ENCODE results near the gene ZNHIT3.
A peak's percentile ranks its signal among the peaks of the same experiment; 100 is the strongest.

ZNHIT3 gene

DNA sequence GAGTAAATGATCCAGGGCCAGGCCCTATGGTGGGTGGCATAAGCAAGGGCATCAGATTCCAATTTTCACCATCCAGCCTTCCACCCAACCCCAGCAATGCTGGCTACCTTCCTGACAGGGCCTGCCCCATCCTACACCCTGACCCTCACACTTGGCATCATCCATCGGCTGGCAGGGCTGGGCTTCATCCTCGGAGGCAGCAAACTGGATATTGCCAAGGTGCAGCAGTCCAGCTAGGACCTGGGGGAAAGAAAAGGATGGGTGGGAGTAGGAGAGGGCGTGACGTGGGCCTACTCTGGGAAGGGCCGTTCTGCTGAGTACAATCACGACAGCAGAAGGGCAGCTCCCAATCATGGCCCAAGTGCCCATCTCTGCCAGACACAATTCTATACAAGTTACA, 24.7 kb downstream of the ZNHIT3 start:
- Histone ChIP-seq H3K79me2 (ENCODE audit: control insufficient read depth, insufficient read depth, low read length, unreplicated experiment) (no peaks in the 10 kb centered on the region), H3K27ac (ENCODE audit: low read depth, low read length) (no peak overlapping the region), H3K36me3 (ENCODE audit: insufficient read depth, low read length) (peaks cover 9% of the 10 kb centered on the region; the same call in 1 of the 2 replicates), H2AFZ (ENCODE audit: low read length, unreplicated experiment) (no peak overlapping the region), H3K4me1 (ENCODE audit: control insufficient read depth, insufficient read depth, low read length, unreplicated experiment) (no peaks in the 10 kb centered on the region), H3K4me3 (ENCODE audit: low read depth, low read length) (no peak overlapping the region), H3K27me3 (ENCODE audit: insufficient read depth, low read length) (no peaks in the 10 kb centered on the region)

DNA sequence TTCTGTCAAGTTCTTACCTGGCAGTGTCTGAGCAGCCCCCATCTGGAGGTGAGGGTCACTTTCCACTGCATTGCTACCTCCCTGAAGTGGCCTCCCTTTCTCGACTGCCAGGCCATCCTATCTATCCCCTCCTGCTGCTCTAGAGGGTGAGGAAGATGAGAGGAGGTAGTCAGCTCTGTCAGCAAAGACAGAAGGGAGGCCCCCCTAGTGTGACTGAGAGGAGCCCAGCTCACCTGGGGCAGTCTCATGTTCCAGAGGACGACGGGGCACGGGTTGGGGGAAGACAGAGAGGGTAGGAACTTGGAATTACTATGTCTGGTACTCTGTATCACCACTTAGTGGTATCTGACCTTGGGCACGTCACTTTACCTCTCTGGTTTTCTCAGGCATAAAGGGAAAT, 26.2 kb downstream of the ZNHIT3 start:
- H3K27ac ChIP-seq (ENCODE audit: low read depth, low read length) = no peak overlapping the region
- H3K27me3 ChIP-seq (ENCODE audit: insufficient read depth, low read length) = no peaks in the 10 kb centered on the region
- no peak overlapping the region for H2AFZ ChIP-seq (ENCODE audit: low read length, unreplicated experiment)
- H3K4me3 ChIP-seq (ENCODE audit: low read depth, low read length) = no peak overlapping the region
- no peaks in the 10 kb centered on the region for H3K4me1 ChIP-seq (ENCODE audit: control insufficient read depth, insufficient read depth, low read length, unreplicated experiment)
- no peaks in the 10 kb centered on the region for H3K79me2 ChIP-seq (ENCODE audit: control insufficient read depth, insufficient read depth, low read length, unreplicated experiment)
- H3K36me3 ChIP-seq (ENCODE audit: insufficient read depth, low read length) = peaks cover 9% of the 10 kb centered on the region; the same call in 1 of the 2 replicates

GRCh38 chr17:36514856-36515255, 28.4 kb downstream of the ZNHIT3 start:
- H3K36me3 ChIP-seq (ENCODE audit: insufficient read depth, low read length) = peaks cover 19% of the 10 kb centered on the region; the same call in 1 of the 2 replicates
- H2AFZ ChIP-seq (ENCODE audit: low read length, unreplicated experiment) = no peak overlapping the region
- H3K4me1 ChIP-seq (ENCODE audit: control insufficient read depth, insufficient read depth, low read length, unreplicated experiment) = no peaks in the 10 kb centered on the region
- H3K27ac ChIP-seq (ENCODE audit: low read depth, low read length) = no peak overlapping the region
- no peaks in the 10 kb centered on the region for H3K79me2 ChIP-seq (ENCODE audit: control insufficient read depth, insufficient read depth, low read length, unreplicated experiment)
- no peak overlapping the region for H3K4me3 ChIP-seq (ENCODE audit: low read depth, low read length)
- no peaks in the 10 kb centered on the region for H3K27me3 ChIP-seq (ENCODE audit: insufficient read depth, low read length)

GRCh38 chr17:36515837-36516236, 29.4 kb downstream of the ZNHIT3 start:
- Histone ChIP-seq H3K27me3 (ENCODE audit: insufficient read depth, low read length) (no peaks in the 10 kb centered on the region), H3K79me2 (ENCODE audit: control insufficient read depth, insufficient read depth, low read length, unreplicated experiment) (no peaks in the 10 kb centered on the region), H3K36me3 (ENCODE audit: insufficient read depth, low read length) (peaks cover 21% of the 10 kb centered on the region), H3K4me1 (ENCODE audit: control insufficient read depth, insufficient read depth, low read length, unreplicated experiment) (no peaks in the 10 kb centered on the region), H2AFZ (ENCODE audit: low read length, unreplicated experiment) (no peak overlapping the region), H3K27ac (ENCODE audit: low read depth, low read length) (no peak overlapping the region), H3K4me3 (ENCODE audit: low read depth, low read length) (no peak overlapping the region)

GRCh38 chr17:36523113-36523512, 36.6 kb downstream of the ZNHIT3 start:
- H3K27ac ChIP-seq (ENCODE audit: low read depth, low read length) = no peak overlapping the region
- peaks cover 14% of the 10 kb centered on the region for H3K79me2 ChIP-seq (ENCODE audit: control insufficient read depth, insufficient read depth, low read length, unreplicated experiment)
- no peaks in the 10 kb centered on the region for H3K27me3 ChIP-seq (ENCODE audit: insufficient read depth, low read length)
- no peak overlapping the region for H2AFZ ChIP-seq (ENCODE audit: low read length, unreplicated experiment)
- no peak overlapping the region for H3K4me3 ChIP-seq (ENCODE audit: low read depth, low read length)
- peaks cover 4% of the 10 kb centered on the region for H3K4me1 ChIP-seq (ENCODE audit: control insufficient read depth, insufficient read depth, low read length, unreplicated experiment)
- peaks cover 58% of the 10 kb centered on the region for H3K36me3 ChIP-seq (ENCODE audit: insufficient read depth, low read length)

- H3K36me3 ChIP-seq (ENCODE audit: insufficient read depth, low read length) = peaks cover 57% of the 10 kb centered on the region
- H2AFZ ChIP-seq (ENCODE audit: low read length, unreplicated experiment) = no peak overlapping the region
- peaks cover 12% of the 10 kb centered on the region for H3K4me1 ChIP-seq (ENCODE audit: control insufficient read depth, insufficient read depth, low read length, unreplicated experiment)
- H3K27ac ChIP-seq (ENCODE audit: low read depth, low read length) = peak overlapping the region; percentile 36; the same call in 1 of the 2 replicates
- no peak overlapping the region for H3K4me3 ChIP-seq (ENCODE audit: low read depth, low read length)
- H3K79me2 ChIP-seq (ENCODE audit: control insufficient read depth, insufficient read depth, low read length, unreplicated experiment) = peaks cover 14% of the 10 kb centered on the region
- no peaks in the 10 kb centered on the region for H3K27me3 ChIP-seq (ENCODE audit: insufficient read depth, low read length)
Observed at GRCh38 chr17:36524428-36524876, 38.0 kb downstream of the ZNHIT3 start.

DNA sequence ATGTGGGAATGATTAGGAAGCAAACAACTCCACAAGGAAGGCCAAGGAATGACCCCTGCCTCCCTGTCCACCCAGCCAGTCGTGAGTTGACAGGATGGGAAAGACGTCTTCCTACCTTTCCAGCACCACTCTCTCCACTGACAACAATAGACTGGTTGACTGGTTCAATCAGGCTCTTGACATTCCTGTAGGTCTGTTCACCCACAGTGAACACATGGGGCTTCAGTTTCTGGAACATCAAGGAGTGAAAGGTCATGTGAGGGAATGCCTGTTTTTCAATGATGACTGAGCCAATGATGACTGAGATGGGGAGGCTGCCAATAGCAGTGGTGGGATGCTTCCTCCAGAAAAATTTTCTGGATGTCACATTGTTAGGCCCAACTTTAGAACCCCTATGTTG, 38.6 kb downstream of the ZNHIT3 start:
- no peak overlapping the region for H3K4me3 ChIP-seq (ENCODE audit: low read depth, low read length)
- peaks cover 19% of the 10 kb centered on the region for H3K4me1 ChIP-seq (ENCODE audit: control insufficient read depth, insufficient read depth, low read length, unreplicated experiment)
- peak overlapping the region; percentile 36; the same call in 1 of the 2 replicates for H3K27ac ChIP-seq (ENCODE audit: low read depth, low read length)
- H3K36me3 ChIP-seq (ENCODE audit: insufficient read depth, low read length) = peaks cover 58% of the 10 kb centered on the region
- H3K27me3 ChIP-seq (ENCODE audit: insufficient read depth, low read length) = no peaks in the 10 kb centered on the region
- H2AFZ ChIP-seq (ENCODE audit: low read length, unreplicated experiment) = no peak overlapping the region
- H3K79me2 ChIP-seq (ENCODE audit: control insufficient read depth, insufficient read depth, low read length, unreplicated experiment) = peaks cover 14% of the 10 kb centered on the region

- H3K27me3 ChIP-seq (ENCODE audit: insufficient read depth, low read length) = no peaks in the 10 kb centered on the region
- H2AFZ ChIP-seq (ENCODE audit: low read length, unreplicated experiment) = no peak overlapping the region
- peaks cover 50% of the 10 kb centered on the region for H3K36me3 ChIP-seq (ENCODE audit: insufficient read depth, low read length)
- H3K4me1 ChIP-seq (ENCODE audit: control insufficient read depth, insufficient read depth, low read length, unreplicated experiment) = peaks cover 19% of the 10 kb centered on the region
- no peak overlapping the region for H3K4me3 ChIP-seq (ENCODE audit: low read depth, low read length)
- peaks cover 14% of the 10 kb centered on the region for H3K79me2 ChIP-seq (ENCODE audit: control insufficient read depth, insufficient read depth, low read length, unreplicated experiment)
- 0 out of 2 replicates have a peak overlapping the region, but pooled peaks have one; percentile 8 for H3K27ac ChIP-seq (ENCODE audit: low read depth, low read length)
Observed at GRCh38 chr17:36525888-36526287, 39.4 kb downstream of the ZNHIT3 start.

GRCh38 chr17:36527621-36528250, 41.3 kb downstream of the ZNHIT3 start:
- Histone ChIP-seq H3K27ac (ENCODE audit: low read depth, low read length) (no peak overlapping the region), H3K36me3 (ENCODE audit: insufficient read depth, low read length) (peaks cover 56% of the 10 kb centered on the region), H3K79me2 (ENCODE audit: control insufficient read depth, insufficient read depth, low read length, unreplicated experiment) (peaks cover 27% of the 10 kb centered on the region), H2AFZ (ENCODE audit: low read length, unreplicated experiment) (no peak overlapping the region), H3K27me3 (ENCODE audit: insufficient read depth, low read length) (no peaks in the 10 kb centered on the region), H3K4me3 (ENCODE audit: low read depth, low read length) (no peak overlapping the region), H3K4me1 (ENCODE audit: control insufficient read depth, insufficient read depth, low read length, unreplicated experiment) (peaks cover 19% of the 10 kb centered on the region)

DNA sequence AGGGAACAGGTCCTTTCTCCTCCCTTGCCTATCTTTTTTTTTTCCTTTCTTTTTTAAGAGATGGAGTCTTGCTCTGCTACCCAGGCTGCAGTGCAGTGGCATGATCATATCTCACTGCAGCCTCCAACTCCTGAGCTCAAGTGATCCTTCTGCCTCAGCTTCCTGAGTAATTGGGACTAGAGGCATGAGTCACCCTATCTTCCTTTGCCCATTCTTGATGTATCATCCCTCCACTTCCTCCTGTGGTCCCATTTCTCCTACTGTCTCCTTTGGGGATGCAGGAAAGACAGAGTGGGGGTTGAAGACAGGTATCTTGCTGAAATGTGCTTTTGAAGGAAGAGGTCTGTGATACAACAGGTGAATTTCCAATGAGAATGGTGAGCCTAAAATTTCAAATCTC, 42.6 kb downstream of the ZNHIT3 start:
- peaks cover 56% of the 10 kb centered on the region for H3K36me3 ChIP-seq (ENCODE audit: insufficient read depth, low read length)
- peak overlapping the region; percentile 60 for H3K27ac ChIP-seq (ENCODE audit: low read depth, low read length)
- peaks cover 37% of the 10 kb centered on the region for H3K79me2 ChIP-seq (ENCODE audit: control insufficient read depth, insufficient read depth, low read length, unreplicated experiment)
- H3K4me1 ChIP-seq (ENCODE audit: control insufficient read depth, insufficient read depth, low read length, unreplicated experiment) = peaks cover 30% of the 10 kb centered on the region
- H3K27me3 ChIP-seq (ENCODE audit: insufficient read depth, low read length) = no peaks in the 10 kb centered on the region
- H2AFZ ChIP-seq (ENCODE audit: low read length, unreplicated experiment) = no peak overlapping the region
- no peak overlapping the region for H3K4me3 ChIP-seq (ENCODE audit: low read depth, low read length)

GRCh38 chr17:36532435-36532975, 46.0 kb downstream of the ZNHIT3 start:
- Histone ChIP-seq H3K4me3 (ENCODE audit: low read depth, low read length) (no peak overlapping the region), H3K36me3 (ENCODE audit: insufficient read depth, low read length) (peaks cover 40% of the 10 kb centered on the region), H3K4me1 (ENCODE audit: control insufficient read depth, insufficient read depth, low read length, unreplicated experiment) (peaks cover 29% of the 10 kb centered on the region), H2AFZ (ENCODE audit: low read length, unreplicated experiment) (no peak overlapping the region), H3K79me2 (ENCODE audit: control insufficient read depth, insufficient read depth, low read length, unreplicated experiment) (peaks cover 48% of the 10 kb centered on the region), H3K27ac (ENCODE audit: low read depth, low read length) (no peak overlapping the region), H3K27me3 (ENCODE audit: insufficient read depth, low read length) (no peaks in the 10 kb centered on the region)

Data from ACC112 (cell line).